ENCODE data around the gene GNGT2.
A peak's percentile ranks its signal among the peaks of the same experiment; 100 is the strongest.

GNGT2 gene

GRCh38 chr17:49204516-49204915 is 5.9 kb downstream of the GNGT2 start:
- Mint-ChIP-seq H3K4me1 (ENCODE audit: low read depth) (peaks cover 74% of the 10 kb centered on the region), H3K27me3 (peaks cover 17% of the 10 kb centered on the region), H3K27ac (peak overlapping the region; percentile 12), H3K36me3 (ENCODE audit: low read depth) (no peaks in the 10 kb centered on the region), H3K9me3 (no peaks in the 10 kb centered on the region), H3K4me3 (no peak overlapping the region)
- intact Hi-C loops (cut with micrococcal nuclease), result no loop called here

DNA sequence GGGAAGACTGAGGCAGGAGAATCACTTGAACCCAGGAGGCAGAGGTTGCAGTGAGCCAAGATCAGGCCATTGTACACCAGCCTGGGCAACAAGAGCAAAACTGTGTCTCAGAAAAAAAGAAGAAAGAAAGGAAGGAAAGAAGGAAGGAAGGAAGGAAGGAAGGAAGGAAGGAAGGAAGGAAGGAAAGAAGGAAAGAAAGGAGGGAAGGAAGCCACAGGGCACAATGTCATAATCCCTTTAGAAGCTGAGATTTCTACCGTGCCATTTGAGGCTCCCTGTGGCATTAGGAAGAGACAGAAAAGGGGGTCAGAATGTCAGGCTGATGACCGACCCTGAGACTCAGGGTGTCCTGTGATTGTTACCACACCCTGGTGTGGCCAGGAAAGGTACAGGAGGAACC is 6.6 kb downstream of the GNGT2 start:
- Mint-ChIP-seq H3K27me3 (peaks cover 17% of the 10 kb centered on the region), H3K36me3 (ENCODE audit: low read depth) (no peaks in the 10 kb centered on the region), H3K9me3 (no peaks in the 10 kb centered on the region), H3K4me3 (no peak overlapping the region), H3K4me1 (ENCODE audit: low read depth) (peaks cover 67% of the 10 kb centered on the region), H3K27ac (peak overlapping the region; percentile 12)
- intact Hi-C loops (cut with micrococcal nuclease), result no loop called here

- H3K4me1 Mint-ChIP-seq (ENCODE audit: low read depth), result peaks cover 53% of the 10 kb centered on the region
- no peak overlapping the region for H3K27ac Mint-ChIP-seq
- H3K36me3 Mint-ChIP-seq (ENCODE audit: low read depth), result no peaks in the 10 kb centered on the region
- H3K27me3 Mint-ChIP-seq, result peaks cover 15% of the 10 kb centered on the region
- intact Hi-C loops (cut with micrococcal nuclease), result no loop called here
- H3K9me3 Mint-ChIP-seq, result no peaks in the 10 kb centered on the region
- no peak overlapping the region for H3K4me3 Mint-ChIP-seq
Observed at GRCh38 chr17:49201481-49201927, 8.9 kb downstream of the GNGT2 start.

DNA sequence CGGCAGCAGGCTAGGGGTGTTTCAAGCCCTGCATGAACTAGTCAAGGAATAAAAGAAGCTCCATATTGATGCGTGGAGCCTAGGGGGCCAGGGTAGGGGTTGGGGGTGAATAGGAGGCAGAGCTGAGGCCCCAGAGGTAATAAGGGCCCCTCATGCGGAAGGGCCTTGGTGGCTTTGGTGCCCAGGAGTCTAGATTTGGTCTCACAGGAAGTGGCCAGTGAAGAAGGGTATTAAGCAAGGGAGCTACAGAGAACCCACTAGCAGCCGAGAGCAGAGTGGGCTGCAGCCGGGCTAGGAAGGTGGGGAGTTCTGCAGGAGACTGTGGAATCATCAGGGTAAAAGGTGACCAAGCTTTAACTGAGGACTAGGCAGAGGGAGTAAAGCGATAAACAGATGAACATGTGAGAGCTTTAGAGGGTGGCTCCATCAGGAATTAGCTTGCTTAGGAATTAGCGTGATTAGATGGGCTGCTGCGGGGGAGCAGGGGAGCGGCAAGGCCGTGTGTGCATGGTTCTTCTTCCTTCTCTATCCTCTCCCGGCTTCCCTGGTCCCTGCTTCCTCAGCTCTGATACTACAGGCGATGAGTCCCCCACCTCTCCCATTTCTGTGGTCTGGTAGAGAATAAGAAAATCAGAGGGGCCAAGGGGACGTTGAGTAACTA is 9.8 kb downstream of the GNGT2 start:
- Mint-ChIP-seq H3K4me1 (ENCODE audit: low read depth) (peaks cover 55% of the 10 kb centered on the region), H3K9me3 (no peaks in the 10 kb centered on the region), H3K27ac (no peak overlapping the region), H3K4me3 (no peak overlapping the region), H3K36me3 (ENCODE audit: low read depth) (no peaks in the 10 kb centered on the region), H3K27me3 (peaks cover 11% of the 10 kb centered on the region)
- intact Hi-C loops (cut with micrococcal nuclease), result no loop called here

DNA sequence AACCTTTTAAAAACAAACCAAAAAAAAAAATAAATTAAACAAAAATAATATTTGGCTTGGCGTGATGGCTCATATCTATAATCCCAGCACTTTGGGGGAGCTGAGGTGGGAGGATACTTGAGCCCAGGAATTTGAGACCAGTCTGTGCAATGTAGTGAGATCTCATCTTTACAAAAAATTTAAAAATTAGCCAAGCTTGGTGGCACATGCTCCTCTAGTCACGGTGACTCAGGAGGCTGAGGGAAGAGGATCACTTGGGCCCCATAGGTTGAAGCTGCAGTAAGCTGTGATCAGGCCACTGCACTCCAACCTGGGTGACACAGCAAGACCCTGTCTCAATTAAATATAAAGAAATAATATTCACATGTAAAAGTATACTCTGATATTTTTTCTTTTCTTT is 12.2 kb downstream of the GNGT2 start:
- no peak overlapping the region for H3K4me3 Mint-ChIP-seq
- peak overlapping the region; percentile 8 for H3K27ac Mint-ChIP-seq
- no peaks in the 10 kb centered on the region for H3K36me3 Mint-ChIP-seq (ENCODE audit: low read depth)
- H3K9me3 Mint-ChIP-seq, result no peaks in the 10 kb centered on the region
- peaks cover 3% of the 10 kb centered on the region for H3K27me3 Mint-ChIP-seq
- H3K4me1 Mint-ChIP-seq (ENCODE audit: low read depth), result peaks cover 49% of the 10 kb centered on the region
- intact Hi-C loops (cut with micrococcal nuclease), result no loop called here

GRCh38 chr17:49197346-49197998 is 12.9 kb downstream of the GNGT2 start:
- intact Hi-C loops (cut with micrococcal nuclease), result no loop called here
- Mint-ChIP-seq H3K36me3 (ENCODE audit: low read depth) (peaks cover under 1% of the 10 kb centered on the region), H3K27ac (no peak overlapping the region), H3K4me1 (ENCODE audit: low read depth) (peaks cover 49% of the 10 kb centered on the region), H3K27me3 (peaks cover 3% of the 10 kb centered on the region), H3K4me3 (no peak overlapping the region), H3K9me3 (no peaks in the 10 kb centered on the region)

DNA sequence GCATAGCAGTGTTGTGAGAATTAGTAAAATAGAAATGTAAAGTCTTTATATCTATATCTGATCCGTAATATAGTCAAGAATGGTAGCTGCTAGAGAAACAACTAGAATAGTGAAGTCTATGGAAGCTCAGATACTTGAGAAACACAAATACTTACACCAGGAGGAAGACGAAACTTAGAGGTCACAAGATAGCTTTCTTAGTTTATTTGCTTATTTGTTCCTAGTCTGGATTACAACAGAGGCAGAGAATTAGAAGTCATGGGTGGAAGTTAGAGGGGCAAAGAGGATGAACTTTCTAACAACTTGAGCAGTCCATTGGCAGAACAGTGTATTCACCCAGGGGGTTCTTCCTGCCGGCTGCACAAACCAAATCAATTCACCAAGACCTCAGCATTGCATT is 13.9 kb downstream of the GNGT2 start:
- intact Hi-C loops (cut with micrococcal nuclease), result no loop called here

DNA sequence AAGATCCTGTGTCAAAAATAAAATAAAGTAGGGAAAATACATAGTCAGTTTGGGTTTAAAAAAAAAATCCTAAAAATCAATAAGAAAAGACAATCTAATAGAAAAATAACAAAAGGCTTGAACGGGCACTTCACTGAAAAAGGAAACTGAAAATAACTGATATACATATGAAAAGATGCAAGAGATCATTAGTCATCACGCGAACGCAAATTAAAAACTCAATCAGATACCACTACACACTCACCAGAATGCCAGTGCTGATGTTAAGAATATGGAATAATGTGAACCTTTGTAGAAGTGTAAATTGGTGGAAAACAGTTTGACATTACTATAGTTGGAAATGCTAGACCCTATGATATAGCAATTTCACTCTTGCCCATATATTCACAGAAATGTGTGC is 14.6 kb downstream of the GNGT2 start:
- Mint-ChIP-seq H3K27ac (no peak overlapping the region), H3K36me3 (ENCODE audit: low read depth) (peaks cover 7% of the 10 kb centered on the region), H3K4me1 (ENCODE audit: low read depth) (peaks cover 49% of the 10 kb centered on the region), H3K4me3 (no peak overlapping the region), H3K27me3 (no peaks in the 10 kb centered on the region), H3K9me3 (no peaks in the 10 kb centered on the region)
- intact Hi-C loops (cut with micrococcal nuclease), result no loop called here

More for the DNA sequence above, 13.9 kb downstream of the GNGT2 start:
- Mint-ChIP-seq H3K27me3 (no peaks in the 10 kb centered on the region), H3K27ac (peak overlapping the region; percentile 30), H3K36me3 (ENCODE audit: low read depth) (peaks cover 7% of the 10 kb centered on the region), H3K4me3 (no peak overlapping the region), H3K4me1 (ENCODE audit: low read depth) (peaks cover 48% of the 10 kb centered on the region), H3K9me3 (no peaks in the 10 kb centered on the region)

DNA sequence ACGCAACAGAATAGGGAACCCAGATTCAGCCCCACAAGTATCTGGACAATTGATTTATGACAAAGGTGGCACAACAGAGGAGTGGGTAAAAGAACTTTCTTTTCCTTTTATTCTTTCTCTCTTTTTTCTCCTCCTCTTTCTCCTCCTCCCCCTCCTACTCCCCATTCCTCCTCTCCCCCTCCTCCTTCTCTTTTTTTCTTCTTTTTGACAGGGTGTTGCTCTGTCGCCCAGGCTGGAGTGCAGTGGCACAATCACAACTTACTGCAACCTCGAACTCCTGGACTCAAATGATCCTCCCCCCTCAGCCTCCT is 16.1 kb downstream of the GNGT2 start:
- Mint-ChIP-seq H3K27me3 (no peaks in the 10 kb centered on the region), H3K27ac (peak overlapping the region; percentile 97), H3K4me3 (no peak overlapping the region), H3K36me3 (ENCODE audit: low read depth) (peaks cover 7% of the 10 kb centered on the region), H3K9me3 (no peaks in the 10 kb centered on the region), H3K4me1 (ENCODE audit: low read depth) (peaks cover 46% of the 10 kb centered on the region)
- intact Hi-C loops (cut with micrococcal nuclease), result no loop called here

- Mint-ChIP-seq H3K4me1 (ENCODE audit: low read depth) (peaks cover 46% of the 10 kb centered on the region), H3K27me3 (no peaks in the 10 kb centered on the region), H3K9me3 (no peaks in the 10 kb centered on the region), H3K4me3 (peak overlapping the region; percentile 86), H3K36me3 (ENCODE audit: low read depth) (peaks cover 7% of the 10 kb centered on the region), H3K27ac (peak overlapping the region; percentile 97)
- intact Hi-C loops (cut with micrococcal nuclease), result loop anchor here (2.0 kb wide), 1 partner anchor 25 kb away; no protein-coding TSS in a partner anchor
Observed at GRCh38 chr17:49193513-49194296, 16.7 kb downstream of the GNGT2 start.

GRCh38 chr17:49191917-49192741 is 18.2 kb downstream of the GNGT2 start:
- H3K27ac Mint-ChIP-seq, result peak overlapping the region; percentile 97
- H3K4me3 Mint-ChIP-seq, result peak overlapping the region; percentile 86
- H3K27me3 Mint-ChIP-seq, result no peaks in the 10 kb centered on the region
- no peaks in the 10 kb centered on the region for H3K9me3 Mint-ChIP-seq
- intact Hi-C loops (cut with micrococcal nuclease), result loop anchor here (2.0 kb wide), 1 partner anchor 27 kb away; no protein-coding TSS in a partner anchor
- peaks cover 7% of the 10 kb centered on the region for H3K36me3 Mint-ChIP-seq (ENCODE audit: low read depth)
- H3K4me1 Mint-ChIP-seq (ENCODE audit: low read depth), result peaks cover 46% of the 10 kb centered on the region

DNA sequence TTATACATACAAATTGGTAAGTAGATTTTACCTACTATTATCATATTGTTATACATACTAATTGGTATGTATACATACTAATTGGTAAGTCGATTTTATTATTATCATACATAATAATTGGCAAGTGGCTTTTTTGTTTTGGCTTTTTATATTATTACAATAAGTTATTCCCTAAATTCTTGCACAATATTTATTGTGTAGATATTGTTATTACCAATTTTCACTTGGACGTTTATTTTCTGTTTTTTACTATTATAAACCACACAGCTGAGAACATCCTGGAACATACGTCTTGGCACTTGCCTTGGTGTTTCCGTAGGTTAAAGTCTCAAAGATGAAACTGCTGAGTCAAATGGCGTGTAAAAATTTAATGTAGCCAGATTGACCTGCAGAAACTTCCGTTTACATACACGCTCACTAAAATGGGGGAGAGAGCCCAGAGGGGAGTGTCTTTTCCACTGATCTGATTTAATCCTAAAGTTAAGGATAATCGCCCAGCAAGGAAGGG is 18.9 kb downstream of the GNGT2 start:
- peaks cover 7% of the 10 kb centered on the region for H3K36me3 Mint-ChIP-seq (ENCODE audit: low read depth)
- no peaks in the 10 kb centered on the region for H3K9me3 Mint-ChIP-seq
- H3K27me3 Mint-ChIP-seq, result no peaks in the 10 kb centered on the region
- H3K4me1 Mint-ChIP-seq (ENCODE audit: low read depth), result peaks cover 43% of the 10 kb centered on the region
- peak overlapping the region; percentile 97 for H3K27ac Mint-ChIP-seq
- intact Hi-C loops (cut with micrococcal nuclease), result no loop called here
- peak overlapping the region; percentile 86 for H3K4me3 Mint-ChIP-seq

GRCh38 chr17:49190932-49191331 is 19.4 kb downstream of the GNGT2 start:
- Mint-ChIP-seq H3K36me3 (ENCODE audit: low read depth) (peaks cover 9% of the 10 kb centered on the region), H3K27me3 (peaks cover 1% of the 10 kb centered on the region), H3K9me3 (peaks cover 5% of the 10 kb centered on the region), H3K27ac (no peak overlapping the region), H3K4me3 (no peak overlapping the region), H3K4me1 (ENCODE audit: low read depth) (peaks cover 38% of the 10 kb centered on the region)
- intact Hi-C loops (cut with micrococcal nuclease), result no loop called here

Data from dendritic cell treated with granulocyte-macrophage colony-stimulating factor and Interleukin-4, amounts not matched to agents 40 ng/mL and 50 ng/mL, for 4 days (primary cell).